ENCODE measurements around the gene METTL18.

METTL18 gene

GRCh38 chr1:169785267-169785666, 9.4 kb downstream of the METTL18 start:
- no peak for DNase-seq (ENCODE audit: low read depth)

- no peak for DNase-seq (ENCODE audit: low read depth)
Measured at GRCh38 chr1:169784102-169784501, 10.6 kb downstream of the METTL18 start.

DNA sequence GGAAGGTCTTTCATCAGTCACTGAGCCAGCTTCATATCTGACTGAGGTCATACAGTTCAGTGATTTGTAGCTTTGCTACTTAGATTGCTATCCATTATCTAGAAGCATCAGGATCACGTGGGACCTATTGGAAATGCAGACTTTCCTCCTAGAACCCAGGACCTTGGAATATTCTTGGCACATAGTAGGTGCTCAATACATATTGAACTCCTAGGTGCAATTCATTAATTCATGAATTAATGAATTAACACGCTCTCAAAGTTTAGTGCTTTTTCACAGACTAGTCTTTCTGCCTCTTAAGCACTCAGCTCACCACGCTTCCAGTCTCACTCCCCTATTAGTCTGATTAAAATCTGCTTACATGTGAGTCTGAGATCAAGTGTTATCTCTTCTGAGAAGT, 12.1 kb downstream of the METTL18 start:
- DNase-seq (ENCODE audit: low read depth) = no peak

- no peak for DNase-seq (ENCODE audit: low read depth)
Measured at GRCh38 chr1:169779970-169780369, 14.7 kb downstream of the METTL18 start.

- no peak for DNase-seq (ENCODE audit: low read depth)
Measured at GRCh38 chr1:169779150-169779549, 15.6 kb downstream of the METTL18 start.

DNA sequence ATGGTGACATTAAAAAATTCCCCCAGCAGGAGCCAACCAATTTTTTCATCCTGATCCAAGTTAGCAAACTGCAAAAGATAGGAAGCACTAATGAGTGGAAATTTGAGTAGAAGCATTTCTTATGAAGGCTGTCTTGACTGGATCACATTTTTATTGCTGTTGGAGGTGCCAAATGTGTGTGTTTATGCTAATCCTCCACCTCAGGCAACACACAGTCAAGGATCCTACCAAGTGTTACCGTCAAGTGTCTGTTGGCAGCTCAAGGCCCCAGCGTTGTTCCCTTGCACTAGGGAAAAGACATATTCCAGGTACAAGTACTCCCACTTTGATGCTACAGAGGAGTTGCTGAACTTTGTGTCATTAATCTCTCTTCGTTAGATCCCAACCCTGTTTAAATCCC, 18.3 kb downstream of the METTL18 start:
- DNase-seq (ENCODE audit: low read depth) = no peak

DNA sequence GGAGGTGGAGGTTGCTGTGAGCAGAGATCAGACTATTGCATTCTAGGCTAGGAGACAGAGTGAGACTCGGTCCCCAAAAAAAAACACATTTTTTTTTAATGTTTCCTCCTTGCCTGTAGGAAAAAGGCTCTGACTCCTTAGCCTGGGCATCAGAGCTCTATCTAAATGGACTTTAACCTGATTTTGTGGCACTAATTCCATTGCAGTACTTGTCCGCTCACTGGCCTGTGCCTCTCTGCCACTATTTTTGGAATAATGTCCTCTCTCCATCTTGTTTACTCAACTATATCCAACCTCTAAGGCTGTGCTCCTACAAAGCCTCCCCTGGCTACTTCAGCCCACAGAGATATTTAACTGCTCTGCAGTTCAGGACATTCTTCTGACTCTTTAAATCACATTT, 26.5 kb downstream of the METTL18 start:
- no peak for DNase-seq (ENCODE audit: low read depth)

DNA sequence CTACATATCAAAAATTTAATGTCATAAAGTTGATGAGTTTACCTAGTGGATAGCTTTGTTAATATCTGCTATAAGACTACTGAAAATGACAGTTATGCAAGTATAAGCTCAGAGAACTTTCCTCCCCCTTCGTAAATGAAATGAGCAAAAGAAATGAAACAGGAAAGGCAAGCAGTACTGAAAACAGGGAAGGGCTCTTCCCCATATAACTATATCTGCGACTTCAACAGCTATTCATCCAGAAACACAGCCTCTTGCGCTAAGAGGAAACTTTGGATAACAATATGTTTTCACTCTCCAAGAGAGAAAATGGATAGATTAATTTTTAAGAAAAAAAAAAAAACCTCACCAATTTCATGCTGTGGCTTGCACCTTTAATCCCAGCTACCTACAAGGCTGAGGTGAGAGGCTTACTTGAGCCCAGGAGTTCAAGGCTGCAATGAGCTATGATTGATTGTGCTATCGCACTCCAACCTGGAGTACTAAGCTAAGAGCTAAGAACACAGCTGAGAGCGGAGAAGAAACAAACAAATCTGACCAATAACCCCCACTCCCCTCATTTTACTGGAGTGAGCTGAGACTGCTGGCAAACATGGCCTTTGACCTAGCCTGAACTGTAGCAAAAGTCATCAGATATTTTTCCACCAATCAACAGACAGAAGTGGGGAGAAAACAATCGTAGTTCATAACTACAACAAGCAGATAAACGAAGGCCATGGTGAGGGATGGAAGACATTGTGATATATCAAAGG, 29.0 kb downstream of the METTL18 start:
- no peak for DNase-seq (ENCODE audit: low read depth)

DNA sequence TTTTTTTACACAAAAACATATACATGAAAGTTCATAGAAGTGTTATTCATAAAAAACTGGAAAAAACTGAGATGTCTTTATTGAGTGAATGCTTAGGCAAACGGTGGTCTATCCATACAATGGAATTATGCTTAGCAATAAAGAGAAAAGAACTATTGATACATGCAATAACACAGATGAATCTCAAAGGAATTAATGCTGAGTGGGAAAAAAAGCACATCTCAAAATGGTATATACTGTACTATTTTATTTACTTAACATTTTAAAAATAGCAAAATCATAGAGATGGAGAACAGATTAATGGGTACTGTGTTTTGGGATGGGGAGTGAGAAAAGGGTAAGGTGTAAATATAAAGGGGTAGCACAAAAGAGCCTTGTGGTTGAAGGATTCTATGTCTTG, 29.8 kb downstream of the METTL18 start:
- DNase-seq (ENCODE audit: low read depth) = no peak

- no peak for DNase-seq (ENCODE audit: low read depth)
Measured at GRCh38 chr1:169762699-169763098, 32.0 kb downstream of the METTL18 start.

GRCh38 chr1:169759038-169759437, 35.7 kb downstream of the METTL18 start:
- no peak for DNase-seq (ENCODE audit: low read depth)

- no peak for DNase-seq (ENCODE audit: low read depth)
Measured at GRCh38 chr1:169753549-169753948, 41.2 kb downstream of the METTL18 start.

GRCh38 chr1:169750041-169750440, 44.7 kb downstream of the METTL18 start:
- no peak for DNase-seq (ENCODE audit: low read depth)

DNA sequence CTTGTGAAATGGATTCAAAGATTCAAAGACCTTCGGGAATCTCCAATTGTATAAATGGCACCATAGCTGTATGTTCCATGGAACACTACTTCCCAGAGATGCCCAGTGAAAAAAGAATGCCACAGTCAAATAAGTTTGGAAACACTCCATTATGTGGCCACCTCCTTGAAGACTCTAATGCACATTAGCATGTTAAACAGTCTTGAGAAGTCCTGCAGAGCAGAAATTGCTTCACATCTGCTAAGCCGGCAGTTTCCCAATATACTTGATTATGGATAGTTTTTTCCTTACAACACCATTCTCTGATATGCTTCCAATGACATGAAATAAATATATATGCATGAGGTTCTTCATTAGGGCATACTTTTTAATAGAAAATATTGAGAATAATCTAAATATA, 48.2 kb downstream of the METTL18 start:
- no peak for DNase-seq (ENCODE audit: low read depth)

- DNase-seq (ENCODE audit: low read depth) = no peak
Measured at GRCh38 chr1:169745015-169745861, 49.5 kb downstream of the METTL18 start.

Measured in stimulated activated CD4-positive, alpha-beta T cell treated with anti-CD3 and anti-CD28 coated beads, Interleukin-2, amount 100 ng/mL, for 4 hours (primary cell).